Limb (tissue), 2 donors: Measurements from ENCODE around the gene PRDM12.

Experiments used
- DNase-seq, 2 donors: peaks; one replicate each; pipeline ENCODE4 v3.0.0-alpha.2; 2016; ENCODE audit errors: extremely low spot score in 2 of 2

PRDM12 gene

DNA sequence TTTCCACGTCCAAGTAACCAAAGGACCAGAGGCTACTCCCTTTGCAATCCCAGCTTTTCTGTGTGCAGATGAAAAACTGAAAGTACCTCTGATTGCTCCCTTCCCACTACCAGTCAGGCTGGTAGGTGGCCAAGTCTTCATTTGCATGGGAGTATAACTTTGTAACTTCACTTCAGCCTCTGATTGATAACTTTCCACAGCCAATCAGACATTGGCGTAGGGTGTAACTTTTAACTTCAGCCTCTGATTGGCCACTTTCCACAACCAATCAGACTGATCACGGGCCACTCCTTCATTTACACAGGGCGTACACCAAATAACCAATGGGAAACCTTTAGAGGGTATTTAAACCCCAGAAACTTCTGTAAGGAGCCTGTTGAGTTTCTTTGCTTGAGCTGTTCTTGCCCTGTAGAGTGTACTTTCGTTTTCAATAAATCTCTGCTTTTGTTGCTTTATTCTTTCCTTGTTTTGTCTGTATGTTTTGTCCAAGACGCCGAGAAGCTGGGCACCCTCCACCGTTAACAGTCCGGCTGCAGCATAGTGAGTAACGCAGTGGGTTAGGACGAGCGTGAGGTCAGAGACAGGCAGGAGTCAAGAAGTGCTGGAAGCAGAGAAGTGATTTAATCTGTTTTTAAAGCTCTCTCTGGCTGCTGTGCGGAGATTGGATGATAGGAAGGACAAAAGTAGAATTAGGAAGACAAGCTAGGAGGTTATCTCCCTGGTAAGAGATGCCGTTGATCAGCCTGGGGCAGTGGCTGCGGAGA, 25.7 kb downstream of the PRDM12 start:
- peak in 1 of 2 donors; percentile 48 for DNase-seq

DNA sequence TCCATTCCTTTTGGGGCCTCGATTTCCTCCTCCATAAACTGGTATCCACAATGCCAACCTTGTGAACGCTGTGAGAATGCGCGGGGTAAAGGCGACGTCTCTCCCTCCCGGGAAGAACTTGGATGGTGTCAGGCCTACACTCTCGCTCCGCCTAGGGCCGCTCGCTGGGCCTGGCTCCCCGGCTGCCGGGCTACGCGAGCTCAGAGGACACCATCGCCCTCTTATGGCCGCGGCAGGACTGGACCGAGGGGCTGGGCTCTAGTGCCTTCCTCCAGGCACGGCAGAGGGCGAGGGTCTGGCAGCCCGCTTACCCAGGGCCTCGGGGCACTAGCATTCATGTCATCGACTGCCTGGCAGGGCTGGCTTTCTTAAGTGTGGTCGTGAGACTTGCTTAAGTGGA, 27.9 kb downstream of the PRDM12 start:
- DNase-seq, result peak in 1 of 2 donors; percentile 77

DNA sequence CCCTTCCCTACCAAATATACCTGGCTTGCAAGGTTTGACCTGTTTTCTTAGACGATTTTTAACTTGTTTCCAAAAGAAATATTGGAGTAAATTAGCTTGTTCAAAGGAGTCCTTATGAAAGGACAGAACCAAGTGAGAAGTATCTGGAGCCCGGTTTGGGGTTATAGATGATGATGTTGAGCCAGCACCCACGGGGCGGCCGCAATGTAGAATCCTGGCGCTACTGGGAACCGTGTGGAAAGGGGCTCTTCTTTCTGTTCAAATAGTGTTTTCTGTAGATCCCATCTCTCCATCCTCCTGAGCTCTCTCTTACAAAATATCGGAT, 28.7 kb downstream of the PRDM12 start:
- DNase-seq, result no peak

DNA sequence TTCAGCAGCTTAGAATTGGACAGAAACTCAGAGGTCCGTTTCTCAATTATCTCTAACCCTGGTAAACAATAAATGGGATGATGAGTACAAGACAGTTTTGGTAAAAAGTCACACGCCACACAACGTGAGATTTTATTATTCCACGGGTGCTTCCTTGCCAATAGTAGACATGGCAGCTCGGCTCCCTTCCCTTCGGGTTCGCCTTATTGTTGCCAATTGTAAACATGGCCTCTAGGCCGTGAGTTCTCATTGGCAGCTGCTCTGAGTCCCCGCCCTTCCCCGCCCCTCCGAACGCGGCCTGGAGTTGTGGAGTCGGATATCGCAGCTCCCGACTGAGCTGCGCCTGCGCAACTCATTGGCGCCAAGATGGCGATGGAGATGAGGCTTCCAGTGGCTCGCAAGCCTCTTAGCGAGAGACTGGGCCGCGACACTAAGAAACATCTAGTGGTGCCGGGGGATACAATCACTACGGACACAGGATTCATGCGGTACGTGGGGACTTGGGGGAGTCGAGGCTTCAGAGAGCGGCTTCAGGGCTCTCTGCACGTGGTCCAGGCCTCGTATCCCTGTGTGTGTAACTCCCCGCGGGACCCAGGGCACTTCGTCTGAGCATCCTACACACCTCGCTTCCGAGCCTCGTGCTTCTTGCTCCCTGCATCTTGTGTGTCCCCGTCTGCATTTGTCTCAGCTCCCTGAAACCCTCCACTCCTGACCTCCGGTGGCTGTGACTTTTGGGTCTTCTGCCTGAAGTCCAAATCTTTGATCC, 29.2 kb downstream of the PRDM12 start, which contains the start of gene EXOSC2:
Gene EXOSC2 (plus strand): TSS at position 355 of the 766 bp plus-strand sequence. CDS start 12 bp downstream, at position 367.
- peak; percentile 97 to 98 for DNase-seq

DNA sequence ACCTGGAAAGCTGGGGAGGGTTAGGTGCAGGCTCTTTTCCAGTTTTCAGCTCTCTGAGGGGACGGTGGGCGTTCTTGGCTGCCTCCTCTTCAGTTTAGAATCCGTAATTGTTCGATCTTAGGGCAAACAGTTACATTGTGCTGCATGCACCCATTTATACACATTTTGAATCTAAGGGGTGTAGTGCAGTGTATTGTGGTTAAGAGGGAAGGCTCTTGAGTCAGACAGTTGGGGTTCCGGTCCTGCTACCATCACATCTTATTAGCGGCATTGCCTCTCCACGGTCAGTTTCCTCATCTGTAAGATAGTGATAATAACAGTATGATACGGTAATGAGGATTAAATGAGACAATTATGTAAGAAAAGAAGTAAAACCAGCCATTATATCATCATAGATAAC, 29.8 kb downstream of the PRDM12 start:
- no peak for DNase-seq

DNA sequence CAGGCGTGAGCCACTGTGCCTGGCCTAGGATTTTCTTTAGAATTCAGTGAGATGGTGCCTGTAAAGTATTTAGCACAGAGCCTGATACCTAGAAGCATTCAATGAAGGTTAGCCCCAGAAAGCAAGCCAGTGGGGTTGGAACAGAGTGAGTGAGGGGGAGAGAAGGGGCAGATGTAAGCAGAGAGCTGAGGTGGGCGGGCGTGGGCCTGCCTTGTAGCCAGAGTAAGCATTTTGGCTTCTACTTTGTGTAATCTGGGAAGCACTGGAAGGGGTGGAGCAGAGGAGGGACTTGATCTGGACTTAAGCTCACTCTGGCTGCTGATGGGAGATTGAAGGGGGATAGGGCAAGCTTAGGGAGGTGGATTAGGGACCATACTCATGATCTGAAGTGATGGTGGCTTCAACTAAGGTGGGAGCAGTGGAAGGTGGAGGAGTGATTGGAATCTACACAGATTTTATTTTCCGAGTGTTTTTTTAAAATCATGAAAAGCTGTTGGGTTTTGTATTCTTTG, 31.8 kb downstream of the PRDM12 start:
- DNase-seq, result no peak

DNA sequence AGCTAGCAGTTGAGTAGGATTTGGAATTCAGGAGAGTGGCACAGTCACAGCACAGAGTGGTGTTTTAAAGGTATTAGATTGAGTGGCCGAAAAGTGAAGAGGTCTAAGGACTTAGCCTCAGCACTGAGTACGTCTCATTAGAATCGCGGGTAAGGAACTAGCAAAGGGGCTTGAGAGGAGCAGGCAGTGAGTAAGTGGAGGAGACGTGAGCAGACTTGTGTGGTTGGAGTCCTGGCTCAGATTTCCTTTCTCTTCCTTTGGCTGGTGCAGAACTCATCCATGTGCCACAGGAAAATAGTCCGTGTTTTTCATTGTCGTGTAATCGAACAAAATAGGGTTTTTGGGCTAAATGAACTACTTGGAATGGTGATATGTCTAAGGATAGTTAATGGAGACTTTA, 32.6 kb downstream of the PRDM12 start:
- no peak for DNase-seq

DNA sequence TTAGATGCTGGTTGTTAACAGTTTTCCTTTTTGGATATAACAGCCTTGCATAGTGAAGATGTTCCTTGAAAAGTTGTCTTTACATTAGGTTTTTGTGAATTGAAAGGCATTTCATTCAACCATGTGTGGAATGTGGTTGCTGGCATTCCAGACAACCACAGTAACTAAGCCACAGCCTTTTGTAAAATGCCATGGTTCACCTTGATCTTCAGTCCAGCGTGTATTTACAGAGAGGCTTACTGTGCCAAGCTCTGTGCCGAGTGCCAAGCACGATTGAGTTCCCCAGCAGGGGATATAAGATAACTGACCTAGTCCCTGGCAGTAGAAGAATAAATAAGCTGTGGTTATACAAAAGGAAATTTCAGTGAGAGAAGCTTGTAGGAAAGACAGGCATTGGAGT, 34.1 kb downstream of the PRDM12 start:
- DNase-seq, result no peak

DNA sequence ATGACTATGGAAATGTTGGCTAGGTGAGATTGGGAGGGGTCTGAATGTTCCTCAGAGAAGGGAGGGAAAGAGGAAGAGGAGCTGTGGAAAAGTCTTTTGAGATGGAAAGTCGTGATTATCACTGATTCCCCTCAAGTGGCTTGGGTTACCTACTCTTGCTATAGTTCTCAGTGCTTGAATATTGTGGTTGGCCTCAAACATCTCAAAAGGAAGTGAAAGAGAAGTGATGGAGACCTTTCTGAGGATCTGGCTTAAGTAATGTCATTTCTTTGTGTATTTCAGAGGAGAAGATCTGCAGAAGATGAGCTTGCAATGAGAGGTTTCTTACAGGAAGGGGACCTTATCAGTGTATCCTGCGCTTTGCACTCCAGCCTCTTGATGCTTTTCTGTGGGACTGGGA, 34.7 kb downstream of the PRDM12 start:
- DNase-seq, result no peak

DNA sequence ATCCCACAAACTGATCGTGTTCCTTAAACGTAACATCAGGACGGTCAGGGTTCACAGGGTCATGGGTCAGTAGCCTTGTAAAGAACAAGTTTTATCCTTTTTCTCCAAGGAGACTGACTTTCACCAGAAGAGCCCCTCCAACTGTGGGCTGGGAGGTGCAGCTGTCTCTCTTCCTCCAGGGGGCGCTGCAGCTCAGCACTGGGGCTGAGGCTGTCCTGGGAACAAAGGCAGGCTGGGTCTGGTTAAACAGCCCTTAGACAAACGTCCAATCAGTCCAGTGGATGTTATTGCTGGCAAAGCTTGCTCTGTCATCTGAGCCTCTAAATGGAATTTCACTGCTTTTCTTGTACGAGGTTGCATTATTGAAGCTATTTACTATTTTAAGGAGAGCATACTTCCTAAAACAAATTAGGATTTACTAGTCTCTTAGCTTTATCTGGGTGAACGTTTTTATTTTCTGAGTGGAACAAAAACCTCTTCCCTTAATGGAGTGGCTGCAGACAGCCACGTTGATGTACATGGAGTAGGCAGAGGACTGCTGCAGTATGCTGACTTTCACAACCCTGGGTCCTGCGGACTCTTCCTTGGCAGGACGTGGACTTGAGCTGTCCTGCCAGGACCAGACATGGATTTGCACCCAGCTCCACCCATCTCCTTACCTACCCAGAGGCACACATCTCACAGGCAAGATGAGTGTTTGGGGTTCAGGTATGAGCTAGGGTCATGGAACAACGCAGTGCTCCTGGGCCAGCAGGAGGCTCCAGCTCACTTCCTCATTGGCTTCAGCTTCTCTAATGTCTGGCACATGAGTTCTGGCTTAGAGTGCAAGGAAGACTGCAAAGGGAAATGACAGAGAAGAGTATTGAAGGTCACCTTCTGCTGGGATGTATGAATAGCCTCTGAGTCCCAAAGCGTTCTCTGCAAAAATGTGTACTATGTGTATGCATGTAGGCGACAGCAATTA, 36.9 kb downstream of the PRDM12 start:
- peak; percentile 47 to 84 for DNase-seq

DNA sequence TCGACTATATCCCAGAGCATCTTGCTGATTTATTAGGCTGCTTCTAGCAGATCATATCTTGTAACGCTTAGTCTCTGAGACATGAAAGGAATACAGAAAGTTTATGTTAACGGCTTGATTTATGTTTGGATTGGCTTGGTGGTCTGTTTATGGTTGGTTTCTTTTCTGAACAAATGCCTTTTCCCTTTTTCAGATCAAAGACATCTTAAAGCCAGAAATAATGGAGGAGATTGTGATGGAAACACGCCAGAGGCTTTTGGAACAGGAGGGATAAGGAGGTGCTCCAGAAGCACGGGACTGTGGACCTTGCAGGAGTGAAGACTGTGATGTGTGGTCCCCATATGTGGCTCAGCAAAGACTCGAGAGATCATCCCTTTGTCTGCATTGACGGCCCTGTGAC, 39.1 kb downstream of the PRDM12 start:
- no peak for DNase-seq

DNA sequence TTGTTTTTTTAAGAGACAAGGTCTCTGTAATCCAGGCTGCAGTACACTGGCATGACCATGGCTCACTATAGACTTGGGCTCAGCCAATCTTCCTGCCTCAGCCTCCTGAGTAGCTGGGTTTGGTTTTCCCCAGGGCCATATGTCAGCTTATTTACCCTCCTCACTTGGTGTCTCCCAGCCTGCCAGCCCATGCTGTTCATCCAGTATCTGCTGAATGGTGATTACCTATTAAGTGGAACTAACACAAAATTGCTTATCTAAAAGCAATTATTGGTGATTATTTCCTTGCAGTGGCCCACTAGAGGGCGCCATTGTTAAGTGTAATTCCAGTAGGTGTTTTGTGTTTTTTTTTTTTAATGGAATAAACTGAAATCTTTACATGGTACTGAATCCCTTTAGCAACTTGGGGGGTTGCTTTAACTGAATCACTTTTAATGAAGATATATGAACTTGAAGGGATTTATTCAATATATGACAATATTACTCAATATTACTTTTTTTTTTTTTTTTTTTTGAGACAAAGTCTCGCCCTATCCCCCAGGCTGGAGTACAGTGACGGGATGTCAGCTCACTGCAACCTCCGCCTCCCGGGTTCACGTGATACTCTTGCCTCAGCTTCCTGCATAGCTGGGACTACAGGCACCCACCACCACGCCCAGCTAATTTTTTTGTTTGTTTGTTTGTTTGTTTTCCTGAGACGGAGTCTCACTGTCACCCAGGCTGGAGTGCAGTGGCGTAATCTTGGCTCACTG, 43.0 kb downstream of the PRDM12 start:
- DNase-seq, result peak; percentile 72

DNA sequence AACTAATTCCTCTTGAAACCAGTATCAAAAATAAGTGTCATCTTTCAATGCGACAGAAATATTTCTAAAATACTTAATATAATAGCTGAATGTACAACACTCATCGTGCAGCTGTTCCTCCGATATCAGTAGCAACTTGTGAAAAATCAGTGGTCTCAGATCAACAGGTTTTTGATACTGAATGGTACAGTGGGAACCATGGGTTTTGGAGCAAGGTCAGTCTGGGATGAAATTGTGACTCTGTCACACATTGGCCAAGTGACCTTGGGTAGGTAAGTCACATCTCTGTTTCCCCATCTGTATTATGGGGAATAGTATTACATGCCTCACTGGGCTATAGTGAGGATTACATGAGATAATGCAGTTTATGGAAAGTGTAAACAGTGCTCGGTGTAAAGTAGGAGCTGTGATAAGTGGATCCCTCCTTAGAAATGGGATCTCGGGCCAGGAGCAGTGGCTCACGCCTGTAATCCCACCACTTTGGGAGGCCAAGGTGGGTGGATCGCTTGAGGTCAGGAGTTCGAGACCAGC, 46.5 kb downstream of the PRDM12 start:
- DNase-seq, result no peak

DNA sequence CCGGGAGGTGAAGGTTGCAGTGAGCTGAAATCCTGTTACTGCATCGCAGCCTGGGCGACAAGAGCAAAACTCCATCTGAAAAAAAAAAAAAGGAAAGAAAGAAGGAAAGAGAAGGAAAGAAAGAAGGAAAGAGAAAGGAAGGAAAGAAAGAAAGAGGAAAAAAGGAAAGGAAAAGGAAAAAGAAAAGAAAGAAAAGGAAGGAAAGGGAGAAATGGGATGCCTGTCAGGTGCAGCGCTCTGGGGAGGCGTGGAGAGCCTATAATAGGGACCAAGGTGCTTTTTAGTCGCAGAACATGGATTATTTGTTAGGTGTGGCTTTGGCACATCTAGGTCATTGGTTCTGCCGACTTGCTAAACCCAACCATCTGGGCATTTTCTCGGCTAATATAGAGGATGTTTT, 47.1 kb downstream of the PRDM12 start:
- no peak for DNase-seq

DNA sequence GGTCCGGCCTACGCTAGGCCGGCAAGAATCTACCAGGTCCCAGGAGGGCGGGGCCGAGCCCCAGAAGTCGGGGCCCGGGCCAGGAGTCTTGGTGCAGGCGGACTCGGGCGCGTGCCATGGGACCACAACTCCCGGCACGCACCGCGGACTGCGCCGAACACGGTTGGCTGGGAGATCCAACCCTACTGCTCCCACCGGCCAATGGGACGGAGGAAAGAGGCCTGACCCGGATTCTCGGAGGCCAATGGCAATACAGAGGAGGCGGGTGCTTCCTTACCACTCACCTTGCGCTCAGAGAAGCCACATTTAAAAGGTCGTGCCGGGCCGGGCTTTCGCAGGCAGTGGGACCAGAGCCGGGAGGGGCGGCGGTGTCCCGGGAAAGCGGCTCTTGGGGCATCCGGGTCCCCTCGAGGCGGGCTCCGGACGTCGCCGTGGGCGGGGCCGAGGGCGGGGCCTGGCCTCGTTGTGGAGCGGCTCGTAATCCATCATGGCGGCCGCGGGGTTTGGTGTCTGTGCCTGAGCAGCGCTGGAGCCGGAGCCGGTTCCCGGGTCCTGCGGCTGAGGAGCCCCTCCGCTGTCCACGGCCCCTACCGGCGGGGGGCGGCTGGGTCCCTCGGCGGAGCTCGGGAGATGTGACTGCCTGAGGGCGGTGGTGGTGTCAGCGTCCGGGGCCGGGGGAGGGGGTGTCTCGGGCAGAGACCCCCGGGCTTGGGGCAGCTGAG, 48.3 kb downstream of the PRDM12 start:
- DNase-seq, result peak; percentile 96 to 98

DNA sequence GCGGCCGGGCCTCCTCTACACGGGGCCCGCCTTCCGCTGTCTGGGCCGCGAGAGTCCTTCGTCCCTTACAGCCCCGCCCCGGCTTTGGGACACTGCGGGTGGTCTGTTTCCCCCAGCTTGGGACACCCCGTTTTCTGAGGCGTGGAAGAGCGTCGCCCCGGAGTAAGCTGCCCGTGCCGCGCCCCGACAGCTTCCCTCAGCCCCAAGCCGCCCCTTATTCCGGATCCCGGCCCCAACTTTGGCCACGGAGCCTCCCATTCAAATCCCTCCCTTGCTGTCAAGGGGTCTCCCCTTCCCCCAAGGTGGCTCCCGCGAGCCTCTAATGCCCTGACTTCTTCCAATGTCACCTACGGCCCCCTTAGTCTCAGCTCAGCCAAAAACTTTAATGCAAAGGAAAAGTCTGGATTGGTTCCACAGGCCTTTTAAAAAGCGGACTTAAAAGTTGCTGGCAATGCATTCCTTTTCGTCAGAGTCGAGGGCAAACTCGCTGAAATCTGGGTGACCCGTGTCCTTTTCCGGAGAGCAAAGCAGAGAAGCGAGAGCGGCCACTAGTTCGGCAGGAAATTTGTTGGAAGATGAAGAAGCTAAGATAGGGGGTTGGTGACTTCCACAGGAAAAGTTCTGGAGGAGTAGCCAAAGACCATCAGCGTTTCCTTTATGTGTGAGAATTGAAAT, 49.0 kb downstream of the PRDM12 start:
- DNase-seq, result no peak

DNA sequence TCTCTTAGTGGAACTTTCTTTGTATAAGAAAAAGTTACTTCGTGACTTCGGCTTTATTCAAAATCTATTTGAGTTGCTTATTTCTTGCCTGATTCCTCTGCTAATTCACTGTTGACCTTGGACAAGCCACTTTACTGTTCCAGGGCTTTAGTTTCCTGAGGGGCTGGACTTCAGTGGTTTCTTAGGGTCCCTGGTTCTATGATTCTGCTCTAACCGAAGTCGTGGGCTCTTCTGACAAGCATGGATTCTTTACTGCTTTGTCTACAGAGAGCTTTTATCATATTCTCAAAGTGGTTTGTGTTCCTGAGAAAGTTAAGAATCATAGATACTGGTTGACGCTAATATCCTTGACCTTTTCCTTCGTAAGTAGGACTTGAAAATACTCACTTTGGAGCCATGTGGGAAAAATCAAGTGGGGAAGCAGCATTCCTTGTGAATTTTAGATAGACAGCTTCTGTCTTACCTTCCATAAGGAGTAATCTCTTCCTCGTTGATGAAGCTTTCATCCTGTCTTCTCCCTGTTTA, 50.3 kb downstream of the PRDM12 start:
- DNase-seq, result no peak

DNA sequence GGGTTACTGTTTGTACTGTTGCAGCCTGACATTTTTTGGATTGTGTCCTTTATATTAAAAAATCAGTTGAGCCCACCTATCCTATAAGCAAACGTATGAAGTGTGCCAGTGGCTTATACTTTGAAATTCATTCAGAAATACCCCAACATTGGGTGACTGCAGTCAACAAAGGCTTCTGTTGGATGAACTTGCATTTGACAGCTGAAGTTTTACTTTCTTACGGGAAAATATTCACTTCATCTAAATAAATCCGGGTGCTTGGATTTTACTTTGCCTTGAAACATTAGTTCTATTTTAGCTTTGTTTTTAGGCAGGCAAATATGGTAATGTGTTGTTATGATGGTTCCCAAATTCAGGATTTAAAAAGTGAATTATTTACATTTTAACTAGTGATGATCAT, 50.9 kb downstream of the PRDM12 start:
- DNase-seq, result no peak

DNA sequence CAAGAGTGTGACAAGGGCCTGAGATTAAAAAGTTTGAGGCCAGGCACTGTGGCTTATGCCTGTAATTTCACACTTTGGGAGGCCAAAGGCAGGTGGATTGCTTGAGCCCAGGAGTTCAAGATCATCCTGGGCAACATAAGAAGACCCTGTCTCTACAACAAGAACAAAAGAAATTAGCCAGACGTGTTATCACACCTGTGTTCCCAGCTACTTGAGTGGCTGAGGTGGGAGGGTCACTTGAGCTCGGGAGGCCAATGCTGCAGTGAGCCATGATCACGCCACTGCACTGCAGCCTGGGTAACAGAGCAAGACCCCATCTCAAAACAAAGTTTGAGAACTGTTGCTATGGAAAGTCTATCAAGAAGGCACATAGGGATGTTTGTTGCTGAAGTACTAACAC, 54.2 kb downstream of the PRDM12 start:
- no peak for DNase-seq
